ENCODE data around the gene SAMD14.

DNA sequence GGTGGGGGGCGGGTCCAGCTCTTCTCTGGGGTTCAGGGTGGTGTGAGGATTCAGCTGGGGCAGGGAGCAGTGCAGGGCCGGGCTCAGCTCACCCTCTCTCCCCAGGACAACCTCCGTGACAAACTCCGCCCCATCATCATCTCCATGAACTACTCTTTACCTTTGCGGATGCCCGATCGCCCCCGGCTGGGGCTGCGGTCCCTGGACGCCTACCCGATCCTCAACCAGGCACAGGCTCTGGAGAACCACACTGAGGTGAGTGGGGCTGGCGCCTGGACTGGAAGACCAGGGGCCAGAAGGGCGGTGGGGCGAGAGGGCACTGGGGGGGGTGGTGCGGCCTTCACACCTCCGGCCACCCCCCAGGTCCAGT is 53.8 kb downstream of the SAMD14 start:
- TF ChIP-seq POLR2A (IDR thresholded peaks at IDR 0.05) (no peak), CTCF (IDR thresholded peaks at IDR 0.05 in 4 of 5, conservative IDR thresholded peaks at IDR 0.05 in 1 of 5) (no peak)
